Lower lobe of right lung (tissue), 2 donors: Measurements from ENCODE around the gene RELN. TPM values are rescaled to one million over a fixed set of nuclear protein-coding genes. Genes with fewer than 3 reads are reported as not detected.

Experiments
- ATAC-seq, 2 donors: fragments of 200-7000 bp; cut with Tn5 transposase; one replicate each; pipeline ENCODE4 v1.9.1; 2020 to 2022; ENCODE audit warnings: mild to moderate bottlenecking in 2 of 2, moderate library complexity in 2 of 2
- DNase-seq: peaks from one replicate; pipeline ENCODE4 v3.0.0-alpha.2; 2020
- H3K27ac ChIP-seq: fragments of 200-600 bp; one replicate; pipeline ENCODE4 v1.8.0; 2022
- H3K27me3 ChIP-seq: fragments of 200-600 bp; one replicate; pipeline ENCODE4 v1.8.0; 2022; ENCODE audit warnings: low read depth
- H3K36me3 ChIP-seq: fragments of 200-600 bp; one replicate; pipeline ENCODE4 v1.8.0; 2022; ENCODE audit warnings: mild to moderate bottlenecking
- H3K4me1 ChIP-seq: fragments of 200-600 bp; one replicate; pipeline ENCODE4 v1.8.0; 2022
- H3K4me3 ChIP-seq: fragments of 200-600 bp; one replicate; pipeline ENCODE4 v1.8.0; 2022; ENCODE audit warnings: mild to moderate bottlenecking
- H3K9me3 ChIP-seq: fragments of 200-600 bp; one replicate; pipeline ENCODE4 v1.8.0; 2022
- CTCF ChIP-seq: fragments of 200-600 bp; IDR thresholded peaks from one replicate; pipeline ENCODE4 v1.8.0; 2022; ENCODE audit warnings: antibody characterized with exemption, mild to moderate bottlenecking
- intact Hi-C: fragments of 100-400 bp; cut with DNase I; formaldehyde crosslinking; loops from one replicate; pipeline ENCODE4 v1.11.0; 2022
- total RNA-seq: library from RNA; stranded (reverse); fragmentation: NEBNext Ultra II Directional; extraction: Animal tissue kit (Norgen Biotek cat#: 25700); gene quantifications from one replicate; pipeline ENCODE4 v1.2.1, GENCODE V29; 2021
- donor health status: DM: no; HTN: yes; CAD: no; lungs with severe emphysema.

The RELN gene
- total RNA-seq, 1 donor from 2014 or later, result 3.7 TPM

GRCh38 chr7:103717574-103717973, 271.9 kb downstream of the RELN start:
- Histone ChIP-seq H3K27me3 (no peaks in the 10 kb centered on the region), H3K4me1 (no peaks in the 10 kb centered on the region), H3K4me3 (no peak overlapping the region), H3K36me3 (no peaks in the 10 kb centered on the region), H3K9me3 (no peaks in the 10 kb centered on the region), H3K27ac (no peak overlapping the region)
- ATAC-seq (no peak), DNase-seq (no peak)
- intact Hi-C loops, result no loop called here
- TF ChIP-seq CTCF, result no peak

- no peaks in the 10 kb centered on the region for H3K4me1 ChIP-seq
- no peaks in the 10 kb centered on the region for H3K9me3 ChIP-seq
- H3K36me3 ChIP-seq, result no peaks in the 10 kb centered on the region
- intact Hi-C loops, result no loop called here
- H3K4me3 ChIP-seq, result no peak overlapping the region
- DNase-seq (no peak), ATAC-seq (no peak)
- H3K27ac ChIP-seq, result no peak overlapping the region
- TF ChIP-seq CTCF, result no peak
- no peaks in the 10 kb centered on the region for H3K27me3 ChIP-seq
These were observed 273.9 kb downstream of the RELN start for GRCh38 chr7:103715376-103716120.

- H3K9me3 ChIP-seq, result no peaks in the 10 kb centered on the region
- intact Hi-C loops, result no loop called here
- H3K27ac ChIP-seq, result no peak overlapping the region
- no peaks in the 10 kb centered on the region for H3K27me3 ChIP-seq
- no peaks in the 10 kb centered on the region for H3K4me1 ChIP-seq
- ATAC-seq (no peak), DNase-seq (no peak)
- no peak for TF ChIP-seq CTCF
- H3K4me3 ChIP-seq, result no peak overlapping the region
- no peaks in the 10 kb centered on the region for H3K36me3 ChIP-seq
These were observed 275.0 kb downstream of the RELN start for GRCh38 chr7:103714376-103714927.

- Histone ChIP-seq H3K36me3 (no peaks in the 10 kb centered on the region), H3K27me3 (no peaks in the 10 kb centered on the region), H3K4me3 (no peak overlapping the region), H3K4me1 (no peaks in the 10 kb centered on the region), H3K27ac (no peak overlapping the region), H3K9me3 (no peaks in the 10 kb centered on the region)
- DNase-seq, result no peak
- intact Hi-C loops, result no loop called here
- no peak for ATAC-seq
- no peak for TF ChIP-seq CTCF
These were observed 276.3 kb downstream of the RELN start for GRCh38 chr7:103712991-103713778.

- Histone ChIP-seq H3K27ac (no peak overlapping the region), H3K36me3 (no peaks in the 10 kb centered on the region), H3K4me3 (no peak overlapping the region), H3K9me3 (no peaks in the 10 kb centered on the region), H3K27me3 (no peaks in the 10 kb centered on the region), H3K4me1 (no peaks in the 10 kb centered on the region)
- no peak for ATAC-seq
- no peak for DNase-seq
- intact Hi-C loops, result no loop called here
- no peak for TF ChIP-seq CTCF
These were observed 278.0 kb downstream of the RELN start for GRCh38 chr7:103711413-103711812.
